Medulla oblongata (tissue), 1 donor: ENCODE data around the gene ABLIM1.

Experiments
- DNase-seq: peaks from one replicate; pipeline ENCODE4 v3.0.0-alpha.2; 2015; ENCODE audit errors: extremely low spot score

The ABLIM1 gene

GRCh38 chr10:114458216-114458920 is 199.7 kb downstream of the ABLIM1 start:
- no peak for DNase-seq

GRCh38 chr10:114453576-114453975 is 204.5 kb downstream of the ABLIM1 start:
- no peak for DNase-seq

- DNase-seq: no peak
Measured at GRCh38 chr10:114448897-114449296, 209.2 kb downstream of the ABLIM1 start.

GRCh38 chr10:114445332-114445731 is 212.7 kb downstream of the ABLIM1 start:
- no peak for DNase-seq

- no peak for DNase-seq
Measured at GRCh38 chr10:114444819-114445218, 213.3 kb downstream of the ABLIM1 start.

- DNase-seq: no peak
Measured at GRCh38 chr10:114442091-114442630, 215.9 kb downstream of the ABLIM1 start.

- no peak for DNase-seq
Measured at GRCh38 chr10:114441107-114441506, 217.0 kb downstream of the ABLIM1 start.

GRCh38 chr10:114437473-114438292 is 220.4 kb downstream of the ABLIM1 start:
- DNase-seq: no peak

GRCh38 chr10:114436941-114437340 is 221.1 kb downstream of the ABLIM1 start:
- DNase-seq: no peak

- DNase-seq: no peak
Measured at GRCh38 chr10:114432566-114433093, 225.4 kb downstream of the ABLIM1 start.

- DNase-seq: no peak
Measured at GRCh38 chr10:114431414-114432135, 226.5 kb downstream of the ABLIM1 start.

GRCh38 chr10:114430688-114431413 is 227.2 kb downstream of the ABLIM1 start:
- no peak for DNase-seq

- no peak for DNase-seq
Measured at GRCh38 chr10:114429581-114430335, 228.3 kb downstream of the ABLIM1 start.

- no peak for DNase-seq
Measured at GRCh38 chr10:114427124-114427852, 230.8 kb downstream of the ABLIM1 start.

- no peak for DNase-seq
Measured at GRCh38 chr10:114426476-114426875, 231.6 kb downstream of the ABLIM1 start.

GRCh38 chr10:114420811-114421485 is 237.1 kb downstream of the ABLIM1 start:
- no peak for DNase-seq

GRCh38 chr10:114418109-114418508 is 240.0 kb downstream of the ABLIM1 start:
- DNase-seq: no peak

GRCh38 chr10:114412907-114413797 is 244.9 kb downstream of the ABLIM1 start:
- no peak for DNase-seq
